T-helper 2 cell (primary cell): ENCODE measurements around the gene ZNF518B.
"Not testable (repeated sequence)": the region's sequence is repeated elsewhere in the genome, so short reads cannot be mapped to it uniquely, and the experiment has no call there.

Experiments
- DNase-seq, 5 experiments: peaks; one replicate each; pipeline versions ENCODE4 v3.0.0 to v3.0.0-alpha.2; 2012 to 2022

Gene ZNF518B

GRCh38 chr4:10456260-10456594 is 999 bp downstream of the ZNF518B start:
- DNase-seq = peak in 1 of 5 experiments; percentile 27

GRCh38 chr4:10455133-10455532 is 2.1 kb downstream of the ZNF518B start:
- no peak for DNase-seq

DNA sequence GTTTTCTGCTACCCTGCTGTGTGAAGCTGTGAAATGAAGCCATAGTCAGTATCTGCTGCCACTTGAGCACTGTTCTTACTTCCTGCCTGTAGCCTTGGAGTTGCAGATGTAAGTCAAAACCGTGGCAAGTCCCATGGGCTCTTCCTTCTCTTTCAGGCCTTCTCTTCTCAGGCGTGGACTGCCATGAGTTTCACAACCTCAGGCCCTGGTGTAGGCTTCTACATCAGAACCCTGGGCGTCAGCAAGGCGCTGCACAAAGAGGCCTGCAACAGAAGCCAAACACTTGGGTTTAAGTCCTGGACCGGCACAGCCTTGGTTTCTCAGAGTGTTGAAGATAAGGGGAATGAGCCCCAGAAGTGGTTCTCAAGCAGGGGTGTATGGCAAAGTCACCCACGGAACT is 2.5 kb downstream of the ZNF518B start:
- no peak for DNase-seq

DNA sequence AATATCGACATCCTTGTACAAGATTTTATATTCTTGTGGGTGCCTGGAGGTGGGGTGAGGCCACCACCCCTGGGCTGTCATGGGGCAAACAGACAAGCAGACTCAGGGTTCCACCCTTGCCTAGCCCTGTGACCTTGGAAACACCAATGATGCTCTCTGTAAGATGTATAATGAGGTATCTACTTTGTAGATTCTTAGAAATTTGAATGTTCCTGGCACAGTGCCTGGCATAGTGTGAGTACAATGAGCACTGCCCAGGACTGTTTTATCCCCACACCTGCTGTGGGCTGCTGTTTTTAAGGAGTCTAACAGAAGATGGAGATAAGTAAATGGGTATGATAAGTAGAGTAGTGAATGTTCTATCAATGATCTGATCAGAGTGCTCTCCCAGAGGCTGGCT is 3.1 kb downstream of the ZNF518B start:
- DNase-seq = no peak

DNA sequence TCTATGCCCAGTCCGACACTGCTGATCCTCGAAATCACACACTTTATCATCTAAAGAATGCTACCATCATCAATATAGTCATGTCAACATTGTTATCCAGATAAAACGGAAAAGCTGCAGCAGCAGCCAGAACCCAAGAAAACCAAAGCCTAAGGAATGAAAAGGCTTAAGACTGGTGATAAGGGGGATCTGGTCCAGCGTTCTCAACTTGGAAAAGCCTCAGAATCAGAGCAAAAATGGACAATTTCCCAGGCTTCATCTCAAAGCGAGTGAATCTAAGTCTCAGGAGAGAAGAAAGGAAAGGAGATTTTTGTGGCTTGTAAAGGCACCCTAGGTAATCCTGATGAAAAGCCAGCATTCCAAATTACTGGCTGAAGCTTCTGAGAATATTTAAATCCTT is 8.2 kb downstream of the ZNF518B start:
- no peak for DNase-seq

DNA sequence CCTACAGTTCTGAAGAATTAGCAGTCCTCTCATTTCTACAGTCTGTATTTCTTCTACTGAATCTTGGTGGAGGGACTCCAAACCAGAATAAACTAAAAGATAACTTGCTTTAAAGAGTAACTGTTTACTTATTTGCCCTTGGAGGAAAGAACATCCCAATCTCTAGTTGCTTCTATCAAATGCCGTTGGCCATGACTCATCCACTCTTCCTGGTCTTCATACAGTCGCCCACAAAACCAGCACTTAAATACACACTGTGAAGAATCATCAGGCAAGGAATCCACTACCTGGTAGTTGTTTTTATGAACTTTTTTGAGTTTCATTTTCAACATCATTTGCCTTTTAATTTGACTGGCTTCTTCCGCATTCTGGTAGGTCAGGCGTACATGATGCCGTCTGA is 14.2 kb downstream of the ZNF518B start:
- no peak for DNase-seq

- DNase-seq = no peak
These were observed 15.7 kb downstream of the ZNF518B start for GRCh38 chr4:10441512-10441911.

GRCh38 chr4:10438924-10439323 is 18.3 kb downstream of the ZNF518B start:
- peak in 1 of 5 experiments; percentile 22 for DNase-seq

DNA sequence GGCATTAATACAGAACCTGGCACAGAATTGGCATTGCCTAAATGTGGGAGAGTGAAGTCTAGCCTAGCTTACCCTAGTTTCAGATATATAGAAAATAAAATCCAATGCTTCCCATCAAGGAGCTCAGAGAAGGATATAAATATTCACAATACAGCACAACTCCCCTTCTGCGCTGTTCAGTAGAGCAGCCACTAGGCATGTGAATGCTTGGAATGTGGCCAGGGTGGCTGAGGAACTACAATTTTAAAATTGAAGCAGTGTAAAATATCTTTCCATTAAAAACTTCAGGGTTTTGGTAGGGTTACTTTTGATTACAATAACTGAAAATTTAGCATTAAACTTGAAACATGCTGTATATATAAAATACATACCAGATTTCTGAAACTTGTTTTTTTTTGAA is 19.5 kb downstream of the ZNF518B start:
- no peak for DNase-seq

DNA sequence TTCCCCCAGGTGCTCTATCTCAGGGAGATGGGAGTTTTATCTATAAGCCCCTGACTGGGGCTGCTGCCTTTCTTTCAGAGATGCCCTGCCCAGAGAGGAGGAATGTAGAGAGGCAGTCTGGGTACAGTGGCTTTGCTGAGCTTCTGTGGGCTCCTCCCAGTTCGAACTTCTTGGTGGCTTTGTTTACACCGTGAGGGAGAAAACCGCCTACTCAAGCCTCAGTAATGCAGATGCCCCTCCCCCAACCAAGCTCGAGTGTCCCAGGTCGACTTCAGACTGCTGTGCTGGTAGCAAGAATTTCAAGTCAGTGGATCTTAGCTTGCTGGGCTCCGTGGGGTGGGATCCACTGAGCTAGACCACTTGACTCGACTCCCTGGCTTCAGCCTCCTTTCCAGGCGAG is 29.5 kb downstream of the ZNF518B start:
- DNase-seq = not testable (repeated sequence)

GRCh38 chr4:10421344-10422055 is 35.7 kb downstream of the ZNF518B start:
- DNase-seq = peak in 1 of 5 experiments; percentile 69

- no peak for DNase-seq
These were observed 39.5 kb downstream of the ZNF518B start for GRCh38 chr4:10417740-10418139.

GRCh38 chr4:10416441-10416840 is 40.8 kb downstream of the ZNF518B start:
- DNase-seq = peak in 1 of 5 experiments; percentile 53

DNA sequence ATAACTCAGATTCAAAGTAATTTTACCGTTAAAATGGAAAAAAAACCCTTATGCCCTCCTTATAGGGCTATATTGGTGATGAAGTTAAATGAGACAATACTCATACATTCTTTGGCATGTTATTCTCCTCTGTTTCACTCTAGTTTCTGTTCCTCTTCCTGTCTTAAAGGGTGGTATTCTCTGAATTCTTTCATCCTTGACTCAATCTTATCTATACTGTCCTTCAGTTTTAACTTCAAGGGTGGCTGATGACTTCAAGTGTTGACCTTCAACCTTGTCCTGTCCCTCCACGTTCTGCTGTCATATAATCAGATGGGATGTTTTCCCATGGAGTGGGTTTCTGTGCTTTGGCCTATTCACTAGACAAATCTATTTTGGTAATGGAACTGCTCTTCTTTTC is 44.0 kb downstream of the ZNF518B start:
- no peak for DNase-seq

DNA sequence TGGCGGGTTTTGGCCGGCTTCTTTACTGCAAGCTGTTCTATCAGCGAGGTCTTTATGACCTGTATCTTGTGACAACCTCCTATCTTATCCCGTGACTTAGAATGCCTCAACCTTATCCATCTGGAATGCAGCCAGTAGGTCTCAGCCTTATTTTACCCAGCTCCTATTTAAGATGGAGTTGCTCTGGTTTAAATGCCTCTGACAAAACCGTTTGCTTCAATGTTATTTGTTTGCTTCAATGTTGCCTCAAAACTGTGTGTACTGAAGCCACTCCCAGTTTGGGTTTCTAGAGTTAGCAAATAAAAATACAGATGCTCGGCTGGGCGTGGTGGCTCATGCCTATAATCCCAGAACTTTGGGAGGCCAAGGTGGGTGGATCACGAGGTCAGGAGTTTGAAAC is 51.6 kb downstream of the ZNF518B start:
- no peak for DNase-seq

DNA sequence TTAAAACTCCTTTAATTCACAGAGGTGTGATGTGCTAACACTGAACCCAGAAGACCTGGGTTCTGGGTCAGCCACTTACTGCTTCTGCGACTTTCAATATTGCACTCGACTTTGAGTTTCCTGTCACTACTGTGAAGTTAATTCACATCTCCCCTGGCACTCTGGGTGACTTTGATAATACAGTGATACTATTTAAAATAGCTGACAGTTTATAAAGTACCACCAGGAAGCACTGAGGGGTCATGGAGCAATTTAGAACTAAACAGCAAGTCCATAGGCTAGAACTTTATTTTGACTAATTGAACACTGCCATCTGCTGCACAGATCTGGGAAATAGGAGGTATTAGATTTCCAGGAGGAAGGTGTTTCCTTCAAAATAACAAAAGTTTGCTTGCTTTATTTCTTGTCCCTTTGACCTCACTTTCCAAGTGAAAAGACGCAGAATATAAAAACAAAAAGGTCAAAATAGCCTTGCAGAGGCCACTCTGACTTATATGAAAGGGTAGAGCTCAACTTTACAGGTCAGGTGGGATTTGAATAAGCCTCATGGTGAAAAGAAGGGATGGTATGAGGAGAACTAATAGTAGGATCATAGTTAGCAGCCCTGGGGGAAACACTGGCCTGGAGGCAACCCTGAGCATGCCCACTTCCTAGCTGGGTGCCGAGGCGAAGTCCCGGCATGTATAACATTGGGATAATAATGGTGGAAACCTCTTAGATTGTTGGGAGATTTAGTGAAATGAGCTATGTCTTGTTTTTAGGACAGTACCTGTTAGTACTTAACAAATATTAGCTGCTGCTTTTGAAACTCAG is 53.4 kb downstream of the ZNF518B start:
- DNase-seq = peak in 1 of 5 experiments; percentile 20

- DNase-seq = no peak
These were observed 61.1 kb downstream of the ZNF518B start for GRCh38 chr4:10395971-10396580.
